H54 (cell line): ENCODE results near the gene ABCD3.
"Not testable (repeated sequence)": the region's sequence is repeated elsewhere in the genome, so short reads cannot be mapped to it uniquely, and the experiment has no call there.

Experiments used
- DNase-seq: peaks from one replicate; pipeline ENCODE4 v3.0.0; 2011; ENCODE audit warnings: low spot score, mixed read lengths; ENCODE audit not compliant: insufficient read length
- FAIRE-seq: peaks from 3 replicates; lab custom pipeline; 2011; peaks lifted over from hg19 to GRCh38; lab: Jason Lieb, UNC
- POLR2A ChIP-seq: IDR thresholded peaks from 2 replicates; pipeline ENCODE4 v1.6.1; 2011; ENCODE audit warnings: low read depth, mild to moderate bottlenecking, low read length

Gene ABCD3

GRCh38 chr1:94417978-94418663, at the start of gene ABCD3:
Gene ABCD3, plus strand, starts transcription at chr1:94418389. Its CDS starts 90 bp downstream, at chr1:94418479.
- TF ChIP-seq POLR2A: peak; percentile 83
- DNase-seq (peak; percentile 85), FAIRE-seq (peak; percentile 96)

- FAIRE-seq, DNase-seq: not testable (repeated sequence)
Measured at GRCh38 chr1:94372771-94373170, 45.4 kb upstream of the ABCD3 start.

- not testable (repeated sequence) for DNase-seq, FAIRE-seq
Measured at GRCh38 chr1:94373311-94373710, 44.9 kb upstream of the ABCD3 start.

DNA sequence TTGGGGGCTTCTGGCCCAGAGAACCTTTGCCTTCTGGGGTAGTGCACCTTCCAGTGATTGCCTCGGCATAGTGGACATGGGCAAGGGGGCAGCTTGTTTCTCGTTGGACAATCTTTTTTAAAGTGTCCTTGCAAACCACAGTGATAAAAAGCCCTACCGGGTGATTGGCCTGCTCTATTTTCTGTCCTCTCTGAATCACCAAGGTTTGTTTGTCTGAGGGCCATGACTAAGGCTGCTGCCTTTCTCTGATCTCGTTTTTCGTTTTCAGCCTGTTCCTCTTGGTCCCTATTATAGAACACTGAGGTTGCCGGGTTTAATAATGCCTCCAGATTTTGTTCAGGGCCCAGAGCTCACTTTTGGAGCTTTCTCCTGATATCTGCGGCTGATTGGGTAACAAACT, 42.5 kb upstream of the ABCD3 start:
- DNase-seq: not testable (repeated sequence)
- peak; percentile 41 for FAIRE-seq

DNA sequence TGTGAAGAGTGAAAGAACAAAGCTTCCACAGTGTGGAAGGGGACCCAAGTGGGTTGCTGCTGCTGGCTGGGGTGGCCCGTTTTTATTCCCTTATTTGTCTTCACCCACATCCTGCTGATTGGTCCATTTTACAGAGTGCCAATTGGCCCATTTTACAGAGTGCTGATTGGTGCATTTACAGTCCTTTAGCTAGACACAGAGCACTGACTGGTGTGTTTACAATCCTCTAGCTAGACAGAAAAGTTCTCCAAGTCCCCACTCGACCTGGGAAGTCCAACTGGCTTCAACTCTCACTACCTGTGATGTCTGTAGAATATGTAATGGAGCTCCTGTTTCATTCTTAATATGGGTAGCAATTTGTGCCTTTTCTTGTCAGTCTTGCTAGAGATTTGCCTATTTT, 39.7 kb upstream of the ABCD3 start:
- DNase-seq: not testable (repeated sequence)

DNA sequence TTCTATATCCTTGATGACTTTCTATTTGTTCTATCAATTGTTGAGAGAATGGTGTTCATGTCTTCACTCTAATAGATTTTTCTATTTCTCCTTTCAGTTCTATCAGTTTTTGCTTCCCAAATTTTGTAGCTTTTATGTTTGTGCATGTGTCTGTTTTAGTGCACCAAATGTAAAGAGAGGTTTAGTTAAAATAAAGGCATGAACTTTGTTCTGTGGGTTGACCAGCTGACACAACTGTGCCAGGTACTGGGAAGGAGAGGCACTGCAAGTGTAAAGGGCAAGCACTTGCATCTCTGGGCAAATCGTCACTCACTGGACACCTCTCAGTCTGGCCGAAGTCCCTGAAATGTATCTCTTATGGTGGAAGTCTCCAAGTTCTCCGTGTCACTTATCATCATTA, 38.6 kb upstream of the ABCD3 start:
- DNase-seq (no peak), FAIRE-seq (no peak)
- TF ChIP-seq POLR2A: no peak

More for the DNA sequence above, 39.7 kb upstream of the ABCD3 start:
- not testable (repeated sequence) for FAIRE-seq

DNA sequence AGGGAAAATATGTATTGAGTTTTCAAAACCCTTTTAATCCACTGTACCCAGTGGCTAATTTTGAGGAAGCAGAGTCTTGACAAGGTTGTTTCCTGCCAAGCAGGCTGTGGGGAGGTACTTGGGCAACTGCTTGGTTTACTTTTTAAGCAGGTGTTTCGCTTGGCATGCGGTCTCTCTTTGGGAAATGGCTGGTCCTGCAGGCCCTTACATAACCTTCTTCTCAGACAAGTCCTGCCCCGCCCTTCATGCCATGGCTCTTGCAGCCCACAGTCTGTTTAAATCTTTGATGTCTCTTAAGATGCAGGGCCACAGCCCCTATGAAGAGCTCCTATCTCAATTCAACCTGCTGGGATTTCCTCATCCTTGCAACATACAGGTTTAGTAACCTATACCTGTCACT, 36.0 kb upstream of the ABCD3 start:
- no peak for TF ChIP-seq POLR2A
- FAIRE-seq (no peak), DNase-seq (no peak)

- TF ChIP-seq POLR2A: no peak
- DNase-seq (no peak), FAIRE-seq (peak; percentile 75)
Measured at GRCh38 chr1:94383966-94384408, 34.2 kb upstream of the ABCD3 start.

DNA sequence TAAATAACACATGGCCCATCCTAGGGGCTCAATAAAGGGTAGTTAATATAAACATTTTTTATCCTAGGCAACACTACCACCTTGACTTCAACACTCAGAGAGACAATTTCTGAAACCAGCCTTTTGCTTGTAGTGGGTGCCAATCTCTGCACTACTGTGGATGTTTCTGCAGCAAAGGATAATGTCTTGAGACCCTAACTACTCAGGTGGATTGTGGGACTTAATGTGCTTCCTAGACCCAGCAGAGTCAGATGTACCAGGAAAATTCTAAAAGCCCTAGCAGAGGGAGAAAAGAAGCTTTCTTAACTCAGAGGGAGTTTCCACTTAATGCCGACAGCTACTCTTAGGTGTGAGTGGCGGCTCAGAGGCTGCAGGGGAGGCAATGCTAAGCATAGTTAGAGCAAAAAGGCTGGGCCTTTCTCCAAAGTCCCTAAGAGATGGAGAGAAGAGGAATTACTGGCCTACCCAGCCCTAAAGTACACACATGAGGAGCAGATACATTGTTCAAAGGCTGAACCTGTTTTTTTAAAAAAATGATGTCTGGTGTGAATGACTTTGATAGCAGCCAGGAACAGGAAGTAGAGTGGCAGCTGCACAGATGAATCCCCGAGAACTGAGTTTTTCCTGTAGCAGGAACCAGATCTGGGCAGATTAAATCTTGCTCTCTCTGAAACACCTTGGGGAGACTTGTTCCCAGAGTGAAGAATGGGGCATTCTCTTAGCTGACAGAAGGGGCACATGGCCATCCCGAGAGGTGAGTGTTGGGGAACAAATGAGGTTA, 33.5 kb upstream of the ABCD3 start:
- DNase-seq: no peak
- FAIRE-seq: no peak
- TF ChIP-seq POLR2A: no peak

- no peak for TF ChIP-seq POLR2A
- no peak for FAIRE-seq
Measured at GRCh38 chr1:94385308-94385929, 32.8 kb upstream of the ABCD3 start.

DNA sequence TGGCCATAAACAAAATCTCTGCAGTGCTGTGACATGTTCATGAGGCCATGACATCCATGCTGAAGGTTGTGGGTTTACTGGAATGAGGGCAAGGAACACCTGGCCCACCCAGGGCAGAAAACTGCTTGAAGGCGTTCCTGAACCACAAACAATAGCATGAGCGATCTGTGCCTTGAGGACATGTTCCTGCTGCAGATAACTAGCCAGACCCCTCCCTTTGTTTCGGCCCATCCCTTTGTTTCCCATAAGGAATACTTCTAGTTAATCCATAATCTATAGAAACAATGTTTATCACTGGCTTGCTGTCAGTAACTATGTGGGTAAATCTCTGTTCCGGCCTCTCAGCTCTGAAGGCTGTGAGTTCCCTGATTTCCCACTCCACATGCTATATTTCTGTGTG, 28.9 kb upstream of the ABCD3 start:
- FAIRE-seq (no peak), DNase-seq (no peak)
- no peak for TF ChIP-seq POLR2A

More at GRCh38 chr1:94385308-94385929, 32.8 kb upstream of the ABCD3 start:
- no peak for DNase-seq

GRCh38 chr1:94394247-94394646, 23.9 kb upstream of the ABCD3 start:
- no peak for DNase-seq
- TF ChIP-seq POLR2A: no peak
- no peak for FAIRE-seq

DNA sequence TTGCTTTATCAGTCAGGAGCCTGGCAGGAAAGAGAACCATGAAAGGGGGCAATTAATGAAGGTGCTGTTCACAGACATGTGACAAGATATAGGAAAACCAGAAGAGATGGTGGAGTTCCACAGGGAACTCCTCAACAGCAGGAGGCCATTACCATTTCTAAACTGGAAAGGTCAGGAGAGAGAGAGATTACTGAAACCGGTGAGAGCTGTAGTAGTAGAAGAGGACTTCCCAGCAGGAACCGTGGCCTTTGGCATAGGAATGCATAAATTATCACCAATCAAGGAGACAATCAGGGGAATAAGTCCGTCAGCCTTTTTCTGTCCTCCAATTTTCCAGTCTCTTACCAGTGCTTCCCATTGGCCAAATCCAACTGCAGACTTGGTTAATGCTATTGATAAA, 23.0 kb upstream of the ABCD3 start:
- FAIRE-seq (no peak), DNase-seq (no peak)
- no peak for TF ChIP-seq POLR2A

GRCh38 chr1:94395748-94396309, 22.4 kb upstream of the ABCD3 start:
- FAIRE-seq: no peak
- DNase-seq: no peak
- no peak for TF ChIP-seq POLR2A
